T follicular helper cell (primary cell): ENCODE measurements around the gene RIMKLB.
"Not testable (repeated sequence)": the region's sequence is repeated elsewhere in the genome, so short reads cannot be mapped to it uniquely, and the experiment has no call there.

Experiments
- DNase-seq: peaks from one replicate; pipeline ENCODE4 v3.0.0-alpha.2; 2020; ENCODE audit warnings: low read depth

The RIMKLB gene

GRCh38 chr12:8819666-8819980 is 121.8 kb downstream of the RIMKLB start:
- no peak for DNase-seq

- not testable (repeated sequence) for DNase-seq
These were observed 123.1 kb downstream of the RIMKLB start for GRCh38 chr12:8820676-8821407.

- no peak for DNase-seq
These were observed 123.8 kb downstream of the RIMKLB start for GRCh38 chr12:8821591-8821990.

DNA sequence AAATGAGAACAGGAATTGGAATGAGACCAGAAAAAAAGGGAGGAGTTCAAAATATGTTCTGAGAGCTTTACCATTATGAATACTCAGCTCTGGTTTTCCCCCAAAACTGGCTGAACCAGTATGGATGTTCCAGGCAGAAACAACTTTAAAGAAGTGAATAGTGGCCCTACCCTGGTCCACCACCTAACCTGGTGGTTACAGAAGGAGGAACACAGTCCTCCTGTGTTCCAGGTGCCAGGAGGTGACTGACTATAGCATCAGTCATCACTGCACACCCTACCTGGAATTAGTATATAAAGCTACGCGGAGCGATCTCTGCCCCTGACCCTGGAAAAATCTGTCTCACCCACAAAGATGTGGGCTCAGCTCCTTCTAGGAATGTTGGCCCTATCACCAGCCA is 124.5 kb downstream of the RIMKLB start, which contains the start of gene A2ML1:
TSS of gene A2ML1 (plus strand) at position 324 of the 400 bp plus-strand sequence. CDS start at position 355, 31 bp downstream.
- no peak for DNase-seq

- DNase-seq = no peak
These were observed 125.9 kb downstream of the RIMKLB start for GRCh38 chr12:8823565-8824300.

DNA sequence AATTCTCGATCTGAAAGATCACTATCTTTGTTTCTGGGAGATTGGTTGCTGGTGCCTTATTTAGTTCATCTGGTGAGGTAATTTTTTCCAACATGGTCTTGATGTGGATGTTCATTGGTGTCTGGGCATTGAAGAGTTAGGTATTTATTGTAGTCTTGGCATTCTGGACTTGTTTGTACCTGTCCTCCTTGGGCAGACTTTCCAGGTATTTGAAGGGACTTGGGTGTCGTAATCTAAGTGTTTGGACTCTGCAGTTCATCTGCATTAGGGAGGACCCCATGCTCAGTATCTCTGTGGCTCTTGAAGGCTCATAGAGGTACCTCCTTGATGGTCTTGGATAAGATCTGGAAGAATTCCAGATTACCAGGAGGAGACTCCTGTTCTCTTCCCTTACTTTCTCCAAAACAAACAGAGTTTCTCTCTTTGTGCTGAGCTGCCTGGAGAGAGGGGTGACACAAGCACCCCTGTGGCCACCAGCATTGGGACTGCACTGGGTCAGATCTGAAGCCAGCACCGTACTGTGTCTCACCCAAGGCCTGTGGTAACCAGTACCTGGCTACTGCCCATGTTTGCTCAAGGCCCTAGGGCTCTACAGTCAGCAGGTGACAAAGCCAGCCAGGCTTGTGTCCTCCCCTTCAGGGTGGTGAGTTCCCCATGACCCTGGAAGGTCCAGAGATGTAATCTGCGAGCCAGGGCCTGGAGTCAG is 129.9 kb downstream of the RIMKLB start:
- no peak for DNase-seq

- DNase-seq = no peak
These were observed 130.7 kb downstream of the RIMKLB start for GRCh38 chr12:8828257-8829124.

DNA sequence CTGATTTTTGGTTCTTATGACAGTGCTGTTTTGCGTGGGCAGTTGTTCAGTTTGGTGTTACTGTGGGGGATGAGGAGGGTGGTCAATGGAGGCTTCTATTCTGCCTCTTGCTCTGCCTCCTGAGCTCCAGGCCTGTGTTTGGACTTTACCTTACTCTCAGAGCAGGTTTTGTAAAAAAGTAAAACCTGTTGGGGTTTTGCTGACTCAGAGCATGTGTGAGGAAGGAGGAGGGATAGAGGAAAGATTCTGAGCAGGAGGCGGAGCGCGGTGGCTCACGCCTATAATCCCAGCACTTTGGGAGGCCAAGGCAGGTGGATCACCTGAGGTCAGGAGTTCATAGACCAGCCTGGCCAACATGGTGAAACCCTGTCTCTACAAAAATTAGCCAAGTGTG is 131.3 kb downstream of the RIMKLB start:
- DNase-seq = no peak

GRCh38 chr12:8829621-8830020 is 131.8 kb downstream of the RIMKLB start:
- no peak for DNase-seq

- no peak for DNase-seq
These were observed 133.3 kb downstream of the RIMKLB start for GRCh38 chr12:8831116-8831515.

DNA sequence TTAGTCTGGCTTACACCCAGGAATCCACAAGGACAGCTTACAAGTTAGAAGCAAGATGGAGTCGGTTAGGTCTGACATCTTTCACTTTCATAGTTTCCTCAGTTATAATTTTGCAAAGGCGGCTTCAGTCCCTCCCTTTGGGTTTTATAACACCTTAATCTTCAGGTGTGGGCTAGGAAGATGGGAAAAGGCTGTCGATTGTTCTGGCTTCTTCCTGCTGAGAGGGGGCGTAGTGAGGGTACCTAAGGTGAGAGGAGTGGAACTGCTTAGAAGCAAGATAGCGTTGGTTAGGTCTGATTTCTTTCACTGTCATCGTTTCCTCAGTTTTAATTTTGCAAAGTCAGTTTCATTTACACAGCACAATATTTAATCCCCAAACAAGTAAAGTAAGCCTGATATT is 134.7 kb downstream of the RIMKLB start:
- DNase-seq = no peak
